KMS-11 (cell line): ENCODE measurements around the gene PDE8B.

Source experiments
- H2AFZ ChIP-seq: fragments of 200-600 bp; sonication (generic); 2 replicates; pipeline ENCODE4 v1.6.1; 2016; ENCODE audit warnings: antibody characterized with exemption, mixed run types, low read depth
- H3K27ac ChIP-seq: fragments of 200-600 bp; sonication (generic); 2 replicates; pipeline ENCODE4 v1.6.1; 2016; ENCODE audit warnings: mild to moderate bottlenecking, mixed run types
- H3K27me3 ChIP-seq: fragments of 200-600 bp; sonication (generic); 2 replicates; pipeline ENCODE4 v1.6.1; 2017; ENCODE audit warnings: mild to moderate bottlenecking, low read depth, mixed run types, moderate library complexity; ENCODE audit not compliant: insufficient read depth
- H3K36me3 ChIP-seq: fragments of 200-600 bp; sonication (generic); 2 replicates; pipeline ENCODE4 v1.6.1; 2017; ENCODE audit warnings: mild to moderate bottlenecking, mixed run types; ENCODE audit not compliant: insufficient read depth
- H3K4me1 ChIP-seq: fragments of 200-600 bp; sonication (generic); 2 replicates; pipeline ENCODE4 v1.6.1; 2016; ENCODE audit warnings: mild to moderate bottlenecking, low read depth, mixed run types; ENCODE audit not compliant: poor library complexity, severe bottlenecking
- H3K4me2 ChIP-seq: fragments of 200-600 bp; sonication (generic); 2 replicates; pipeline ENCODE4 v1.7.0; 2016; ENCODE audit warnings: mild to moderate bottlenecking, mixed run types
- H3K4me3 ChIP-seq: fragments of 200-600 bp; sonication (generic); IDR thresholded peaks from 2 replicates; pipeline ENCODE4 v1.6.1; 2017; ENCODE audit warnings: low read depth, low read length, mixed read lengths; ENCODE audit not compliant: insufficient read depth
- H3K79me2 ChIP-seq: fragments of 200-600 bp; sonication (generic); 2 replicates; pipeline ENCODE4 v1.6.1; 2016; ENCODE audit warnings: low read depth, mixed run types; ENCODE audit not compliant: insufficient read depth
- H3K9ac ChIP-seq: fragments of 200-600 bp; sonication (generic); 2 replicates; pipeline ENCODE4 v1.6.1; 2016; ENCODE audit warnings: mild to moderate bottlenecking, mixed run types
- H4K20me1 ChIP-seq: fragments of 200-600 bp; sonication (generic); 2 replicates; pipeline ENCODE4 v1.6.1; 2016; ENCODE audit warnings: mild to moderate bottlenecking, mixed run types; ENCODE audit not compliant: insufficient read depth
- CTCF ChIP-seq: fragments of 200-600 bp; sonication (generic); conservative IDR thresholded peaks from 2 replicates; pipeline ENCODE4 v1.6.1; 2017; ENCODE audit warnings: low read depth, mild to moderate bottlenecking, antibody characterized with exemption, low read length, moderate library complexity, mixed read lengths

Gene PDE8B

GRCh38 chr5:77343165-77343564 lies 132.7 kb downstream of the PDE8B start:
- Histone ChIP-seq H4K20me1 (no peaks in the 10 kb centered on the region), H3K4me3 (no peak overlapping the region), H3K27ac (no peak overlapping the region), H3K4me1 (no peaks in the 10 kb centered on the region), H2AFZ (no peak overlapping the region), H3K4me2 (no peak overlapping the region), H3K27me3 (no peaks in the 10 kb centered on the region), H3K36me3 (no peaks in the 10 kb centered on the region), H3K79me2 (no peaks in the 10 kb centered on the region), H3K9ac (no peak overlapping the region)
- no peak for TF ChIP-seq CTCF

- Histone ChIP-seq H2AFZ (no peak overlapping the region), H3K27me3 (no peaks in the 10 kb centered on the region), H3K9ac (no peak overlapping the region), H3K4me1 (no peaks in the 10 kb centered on the region), H3K36me3 (no peaks in the 10 kb centered on the region), H4K20me1 (no peaks in the 10 kb centered on the region), H3K79me2 (no peaks in the 10 kb centered on the region), H3K27ac (no peak overlapping the region), H3K4me2 (no peak overlapping the region), H3K4me3 (no peak overlapping the region)
- no peak for TF ChIP-seq CTCF
Observed at GRCh38 chr5:77347435-77348098, 137.1 kb downstream of the PDE8B start.

- Histone ChIP-seq H4K20me1 (no peaks in the 10 kb centered on the region), H3K4me1 (peaks cover 17% of the 10 kb centered on the region), H3K79me2 (no peaks in the 10 kb centered on the region), H3K27ac (no peak overlapping the region), H3K9ac (no peak overlapping the region), H3K27me3 (no peaks in the 10 kb centered on the region), H3K4me3 (no peak overlapping the region), H3K4me2 (no peak overlapping the region), H3K36me3 (no peaks in the 10 kb centered on the region), H2AFZ (no peak overlapping the region)
- TF ChIP-seq CTCF = no peak
Observed at GRCh38 chr5:77353251-77353650, 142.8 kb downstream of the PDE8B start.

GRCh38 chr5:77354454-77354853 lies 144.0 kb downstream of the PDE8B start:
- H3K27ac ChIP-seq = no peak overlapping the region
- TF ChIP-seq CTCF = no peak
- H3K79me2 ChIP-seq = no peaks in the 10 kb centered on the region
- H3K36me3 ChIP-seq = no peaks in the 10 kb centered on the region
- no peak overlapping the region for H3K4me3 ChIP-seq
- H3K4me2 ChIP-seq = no peak overlapping the region
- H3K27me3 ChIP-seq = no peaks in the 10 kb centered on the region
- no peaks in the 10 kb centered on the region for H4K20me1 ChIP-seq
- no peak overlapping the region for H3K9ac ChIP-seq
- H3K4me1 ChIP-seq = peaks cover 17% of the 10 kb centered on the region
- H2AFZ ChIP-seq = no peak overlapping the region
